Astrocyte (in vitro differentiated cells and primary cell): Measurements from ENCODE around the gene TELO2.

Experiments used
- EZH2 ChIP-seq: IDR thresholded peaks from 2 replicates; pipeline ENCODE4 v1.6.1; 2012; ENCODE audit warnings: mild to moderate bottlenecking, low read length, inconsistent platforms; ENCODE audit not compliant: insufficient read depth
- TF ChIP-seq, protein P1 (sequence below): IDR thresholded peaks from 2 replicates; pipeline ENCODE4 v1.5.1; 2011; ENCODE audit warnings: low read depth, mild to moderate bottlenecking, inconsistent platforms, low read length, moderate library complexity; ENCODE audit not compliant: insufficient read depth

DNA sequence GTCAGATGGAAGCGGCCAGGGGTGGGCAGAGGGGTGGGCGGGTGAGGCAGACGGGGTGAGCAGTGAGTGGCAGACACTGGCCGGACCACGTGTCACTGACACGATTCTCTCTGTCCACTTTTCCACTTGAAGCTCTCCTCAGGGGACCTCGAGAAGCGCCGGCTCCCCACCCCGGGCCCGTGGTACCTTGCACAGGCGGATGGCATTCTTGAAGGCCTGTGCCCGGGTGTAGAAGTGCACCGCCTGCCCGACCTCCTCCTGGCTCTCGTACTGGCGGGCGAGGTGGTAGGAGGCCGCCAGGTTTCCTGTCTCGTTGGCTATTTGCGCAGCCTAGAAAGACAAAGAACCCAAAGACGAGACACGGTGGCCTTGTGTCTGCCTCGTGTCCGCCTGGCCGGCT is 31.2 kb downstream of the TELO2 start:
- TF ChIP-seq, protein P1, sequence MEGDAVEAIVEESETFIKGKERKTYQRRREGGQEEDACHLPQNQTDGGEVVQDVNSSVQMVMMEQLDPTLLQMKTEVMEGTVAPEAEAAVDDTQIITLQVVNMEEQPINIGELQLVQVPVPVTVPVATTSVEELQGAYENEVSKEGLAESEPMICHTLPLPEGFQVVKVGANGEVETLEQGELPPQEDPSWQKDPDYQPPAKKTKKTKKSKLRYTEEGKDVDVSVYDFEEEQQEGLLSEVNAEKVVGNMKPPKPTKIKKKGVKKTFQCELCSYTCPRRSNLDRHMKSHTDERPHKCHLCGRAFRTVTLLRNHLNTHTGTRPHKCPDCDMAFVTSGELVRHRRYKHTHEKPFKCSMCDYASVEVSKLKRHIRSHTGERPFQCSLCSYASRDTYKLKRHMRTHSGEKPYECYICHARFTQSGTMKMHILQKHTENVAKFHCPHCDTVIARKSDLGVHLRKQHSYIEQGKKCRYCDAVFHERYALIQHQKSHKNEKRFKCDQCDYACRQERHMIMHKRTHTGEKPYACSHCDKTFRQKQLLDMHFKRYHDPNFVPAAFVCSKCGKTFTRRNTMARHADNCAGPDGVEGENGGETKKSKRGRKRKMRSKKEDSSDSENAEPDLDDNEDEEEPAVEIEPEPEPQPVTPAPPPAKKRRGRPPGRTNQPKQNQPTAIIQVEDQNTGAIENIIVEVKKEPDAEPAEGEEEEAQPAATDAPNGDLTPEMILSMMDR: no peak
- TF ChIP-seq EZH2: no peak
